Neural cell (in vitro differentiated cells): ENCODE measurements around the gene ATF1. TPM values are rescaled to one million over a fixed set of nuclear protein-coding genes. Genes with fewer than 3 reads are reported as not detected.
"Not testable (repeated sequence)": the region's sequence is repeated elsewhere in the genome, so short reads cannot be mapped to it uniquely, and the experiment has no call there.

Experiments used
- H2AFZ ChIP-seq: fragments of 200-600, 300-800 bp; sonication (generic), shearing (Covaris generic); 2 replicates; pipeline ENCODE4 v1.6.0; 2014; ENCODE audit warnings: low read depth, mild to moderate bottlenecking, antibody characterized with exemption, low read length, moderate library complexity
- H3F3A ChIP-seq: fragments of 200-600 bp; shearing (Covaris generic); 2 replicates; pipeline ENCODE4 v1.6.1; 2016; ENCODE audit warnings: mild to moderate bottlenecking, moderate library complexity, mixed read lengths, antibody characterized with exemption, low read length; ENCODE audit not compliant: insufficient read depth, poor library complexity, severe bottlenecking
- H3K27ac ChIP-seq: fragments of 200-600, 300-800 bp; sonication (generic), shearing (Covaris generic); 2 replicates; pipeline ENCODE4 v1.5.1; 2014; ENCODE audit warnings: mild to moderate bottlenecking, low read length, moderate library complexity
- H3K27me3 ChIP-seq: fragments of 300-800, 200-600 bp; sonication (generic), shearing (Covaris generic); 2 replicates; pipeline ENCODE4 v1.6.0; 2014; ENCODE audit warnings: mild to moderate bottlenecking, low read depth, low read length, moderate library complexity; ENCODE audit not compliant: insufficient read depth
- H3K36me3 ChIP-seq: fragments of 300-800, 200-600 bp; sonication (generic), shearing (Covaris generic); 2 replicates; pipeline ENCODE4 v1.5.1; 2014; ENCODE audit warnings: mild to moderate bottlenecking, antibody characterized with exemption, low read length, moderate library complexity; ENCODE audit not compliant: insufficient read depth
- H3K4me2 ChIP-seq: fragments of 300-800, 200-600 bp; sonication (generic), shearing (Covaris generic); 2 replicates; pipeline ENCODE4 v1.6.0; 2014; ENCODE audit warnings: mild to moderate bottlenecking, low read length
- H3K4me3 ChIP-seq: fragments of 300-800, 200-600 bp; sonication (generic), shearing (Covaris generic); 2 replicates; pipeline ENCODE4 v1.5.1; 2014; ENCODE audit warnings: mild to moderate bottlenecking, low read length, moderate library complexity
- H3K79me2 ChIP-seq: fragments of 200-600 bp; shearing (Covaris generic); replicated peaks from 2 replicates; pipeline ENCODE4 v1.6.0; 2014; ENCODE audit warnings: mild to moderate bottlenecking, low read length, moderate library complexity; ENCODE audit not compliant: insufficient read depth
- H3K9ac ChIP-seq: fragments of 300-800, 200-600 bp; sonication (generic), shearing (Covaris generic); 2 replicates; pipeline ENCODE4 v1.6.1; 2016; ENCODE audit warnings: mild to moderate bottlenecking, low read length, mixed read lengths
- H3K9me2 ChIP-seq: fragments of 200-600 bp; shearing (Covaris generic); 2 replicates; pipeline ENCODE4 v1.6.1; 2016; ENCODE audit warnings: mild to moderate bottlenecking, low read length, mixed read lengths; ENCODE audit not compliant: insufficient read depth
- H3K9me3 ChIP-seq: fragments of 200-600, 300-800 bp; sonication (generic), shearing (Covaris generic); 2 replicates; pipeline ENCODE4 v1.6.1; 2016; ENCODE audit warnings: mild to moderate bottlenecking, mixed run types, low read length, moderate library complexity, mixed read lengths
- H4K20me1 ChIP-seq: fragments of 200-600 bp; shearing (Covaris generic); 2 replicates; pipeline ENCODE4 v1.6.1; 2016; ENCODE audit warnings: mild to moderate bottlenecking, mixed run types; ENCODE audit not compliant: insufficient read depth
- CTCF ChIP-seq: fragments of 450-650 bp; IDR thresholded peaks from 2 replicates; pipeline ENCODE4 v1.5.1; 2014; ENCODE audit warnings: antibody characterized with exemption, mild to moderate bottlenecking, moderate library complexity; ENCODE audit not compliant: poor library complexity, severe bottlenecking
- EP300 ChIP-seq: fragments of 450-650 bp; conservative IDR thresholded peaks from 2 replicates; pipeline ENCODE4 v1.6.1; 2014; ENCODE audit warnings: antibody characterized with exemption, mild to moderate bottlenecking, moderate library complexity; ENCODE audit not compliant: poor library complexity, severe bottlenecking
- EZH2 ChIP-seq: fragments of 200-600, 300-800 bp; shearing (Covaris generic), sonication (generic); IDR thresholded peaks from 2 replicates; pipeline ENCODE4 v1.6.1; 2014; ENCODE audit warnings: antibody characterized with exemption, low read length, borderline replicate concordance, mild to moderate bottlenecking; ENCODE audit not compliant: insufficient read depth, poor library complexity, severe bottlenecking
- MXI1 ChIP-seq: fragments of 450-650 bp; conservative IDR thresholded peaks from 2 replicates; pipeline ENCODE4 v1.6.1; 2014; ENCODE audit warnings: antibody characterized with exemption, mild to moderate bottlenecking; ENCODE audit not compliant: poor library complexity, severe bottlenecking
- POLR2AphosphoS5 ChIP-seq: IDR thresholded peaks from 2 replicates; pipeline ENCODE4 v1.6.1; 2012
- RAD21 ChIP-seq: fragments of 450-650 bp; conservative IDR thresholded peaks from 2 replicates; pipeline ENCODE4 v1.6.1; 2014; ENCODE audit warnings: antibody characterized with exemption, mild to moderate bottlenecking, moderate library complexity
- REST ChIP-seq: IDR thresholded peaks from 2 replicates; pipeline ENCODE4 v1.6.1; 2012; ENCODE audit warnings: borderline replicate concordance
- SMC3 ChIP-seq: fragments of 450-650 bp; conservative IDR thresholded peaks from 2 replicates; pipeline ENCODE4 v1.6.1; 2014; ENCODE audit warnings: antibody characterized with exemption, mild to moderate bottlenecking, moderate library complexity; ENCODE audit not compliant: poor library complexity
- TAF1 ChIP-seq: IDR thresholded peaks from 2 replicates; pipeline ENCODE4 v1.6.1; 2012; ENCODE audit warnings: low read depth
- polyA plus RNA-seq: library from polyadenylated mRNA; depleted of rRNA; stranded (reverse); fragments of >200 nt; gene quantifications from 2 replicates; pipeline ENCODE4 v1.2.3, GENCODE V29; 2014

The ATF1 gene
- polyA plus RNA-seq, 1 donor from 2014 or later, result 11.3 TPM

- Histone ChIP-seq H2AFZ (no peak overlapping the region), H3K27ac (no peak overlapping the region), H3K9me2 (no peaks in the 10 kb centered on the region), H3K4me2 (no peak overlapping the region), H3K36me3 (no peaks in the 10 kb centered on the region), H3K27me3 (no peaks in the 10 kb centered on the region), H3K79me2 (no peaks in the 10 kb centered on the region), H3K9ac (no peak overlapping the region), H3K9me3 (no peaks in the 10 kb centered on the region), H4K20me1 (no peaks in the 10 kb centered on the region), H3K4me3 (no peak overlapping the region), H3F3A (no peaks in the 10 kb centered on the region)
- peak; percentile 19 for TF ChIP-seq POLR2AphosphoS5
- TF ChIP-seq SMC3, result no peak
Observed at GRCh38 chr12:50806176-50806575, 42.3 kb downstream of the ATF1 start.

- not testable (repeated sequence) for H3K9me2 ChIP-seq, H2AFZ ChIP-seq, H3F3A ChIP-seq, H3K27me3 ChIP-seq, H3K79me2 ChIP-seq, H3K4me2 ChIP-seq, H3K27ac ChIP-seq, H3K9ac ChIP-seq, H4K20me1 ChIP-seq, H3K9me3 ChIP-seq, H3K36me3 ChIP-seq, H3K4me3 ChIP-seq
Observed at GRCh38 chr12:50809131-50809530, 45.2 kb downstream of the ATF1 start.

GRCh38 chr12:50814921-50815320 lies 51.0 kb downstream of the ATF1 start:
- not testable (repeated sequence) for H4K20me1 ChIP-seq, H3K27ac ChIP-seq, H3K4me3 ChIP-seq, H3K79me2 ChIP-seq, H3K36me3 ChIP-seq, H3F3A ChIP-seq, H3K4me2 ChIP-seq, H3K9me3 ChIP-seq, H3K27me3 ChIP-seq, H3K9me2 ChIP-seq, H3K9ac ChIP-seq, H2AFZ ChIP-seq

- Histone ChIP-seq H4K20me1 (no peaks in the 10 kb centered on the region), H3K9me3 (no peaks in the 10 kb centered on the region), H3K27ac (no peak overlapping the region), H3K9me2 (no peaks in the 10 kb centered on the region), H3F3A (no peaks in the 10 kb centered on the region), H3K4me2 (no peak overlapping the region), H3K36me3 (no peaks in the 10 kb centered on the region), H3K27me3 (no peaks in the 10 kb centered on the region), H2AFZ (no peak overlapping the region), H3K79me2 (no peaks in the 10 kb centered on the region), H3K9ac (no peak overlapping the region), H3K4me3 (no peak overlapping the region)
- no peak for TF ChIP-seq TAF1
- no peak for TF ChIP-seq POLR2AphosphoS5
- no peak for TF ChIP-seq REST
- TF ChIP-seq EP300, result no peak
- TF ChIP-seq CTCF, result no peak
- TF ChIP-seq MXI1, result no peak
- no peak for TF ChIP-seq EZH2
- TF ChIP-seq SMC3, result no peak
- TF ChIP-seq RAD21, result no peak
Observed at GRCh38 chr12:50820177-50820576, 56.3 kb downstream of the ATF1 start.
